Limb (tissue), 2 donors: ENCODE results near the gene MYO7A.

Experiments
- DNase-seq, 2 donors: peaks; one replicate each; pipeline ENCODE4 v3.0.0-alpha.2; 2016; ENCODE audit errors: extremely low spot score in 2 of 2

MYO7A gene

DNA sequence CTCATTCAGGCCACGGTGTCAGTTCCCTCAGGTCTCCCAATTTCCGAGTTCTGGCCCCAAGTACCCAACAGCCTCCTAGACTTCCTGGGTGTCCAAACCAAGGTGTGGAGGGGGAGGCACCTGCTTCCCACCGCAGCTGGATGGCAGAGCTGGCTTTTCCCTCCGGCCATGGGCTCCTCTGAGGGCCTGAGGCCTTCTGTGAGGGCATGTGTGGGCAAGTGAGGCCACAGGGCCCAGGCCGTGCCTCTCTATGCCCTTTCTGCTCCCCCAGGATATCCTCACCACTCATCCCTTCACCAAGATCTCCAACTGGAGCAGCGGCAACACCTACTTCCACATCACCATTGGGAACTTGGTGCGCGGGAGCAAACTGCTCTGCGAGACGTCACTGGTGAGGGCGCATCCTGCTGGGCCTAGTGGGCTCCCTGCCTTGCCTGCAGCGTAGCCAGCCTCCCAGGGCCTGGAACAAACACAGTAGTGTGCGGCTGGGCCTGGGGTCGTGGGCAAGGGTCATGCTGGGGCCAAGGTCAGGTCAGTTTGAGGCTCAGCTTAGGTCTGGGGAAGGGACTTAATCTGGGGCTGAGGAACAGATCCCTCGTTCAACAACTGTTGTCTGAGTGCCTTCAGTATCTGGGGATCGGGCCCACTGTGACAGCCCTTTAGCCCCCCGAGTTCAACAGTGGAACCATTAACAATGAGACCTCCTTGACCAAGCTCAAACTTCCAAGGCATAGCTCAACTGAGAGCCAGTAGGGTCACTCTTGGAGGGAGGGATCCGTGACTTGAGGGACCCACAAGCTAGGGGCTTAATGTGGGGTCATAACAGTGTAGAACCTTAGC lies 85.8 kb downstream of the MYO7A start:
- no peak for DNase-seq

DNA sequence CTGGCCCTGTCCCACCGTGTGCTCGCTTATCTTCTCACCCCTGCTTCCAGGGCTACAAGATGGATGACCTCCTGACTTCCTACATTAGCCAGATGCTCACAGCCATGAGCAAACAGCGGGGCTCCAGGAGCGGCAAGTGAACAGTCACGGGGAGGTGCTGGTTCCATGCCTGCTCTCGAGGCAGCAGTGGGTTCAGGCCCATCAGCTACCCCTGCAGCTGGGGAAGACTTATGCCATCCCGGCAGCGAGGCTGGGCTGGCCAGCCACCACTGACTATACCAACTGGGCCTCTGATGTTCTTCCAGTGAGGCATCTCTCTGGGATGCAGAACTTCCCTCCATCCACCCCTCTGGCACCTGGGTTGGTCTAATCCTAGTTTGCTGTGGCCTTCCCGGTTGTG lies 86.5 kb downstream of the MYO7A start:
- DNase-seq: no peak

DNA sequence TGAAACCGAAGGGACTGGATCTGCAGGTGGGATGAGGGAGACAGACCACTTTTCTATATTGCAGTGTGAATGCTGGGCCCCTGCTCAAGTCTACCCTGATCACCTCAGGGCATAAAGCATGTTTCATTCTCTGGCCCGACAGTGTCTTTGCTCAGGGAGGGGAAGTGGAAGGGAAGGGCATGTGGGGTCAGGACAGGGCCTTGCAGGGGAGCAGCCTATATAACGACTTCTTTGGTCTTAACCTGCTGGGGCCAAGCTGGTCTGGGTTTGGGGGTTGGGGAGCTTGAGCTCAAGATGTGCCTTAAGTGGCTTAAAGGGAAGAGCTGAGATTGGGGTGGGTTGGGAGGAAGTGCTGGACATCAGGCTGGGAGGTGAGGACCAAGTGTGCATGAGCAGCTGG lies 87.1 kb downstream of the MYO7A start:
- no peak for DNase-seq

DNA sequence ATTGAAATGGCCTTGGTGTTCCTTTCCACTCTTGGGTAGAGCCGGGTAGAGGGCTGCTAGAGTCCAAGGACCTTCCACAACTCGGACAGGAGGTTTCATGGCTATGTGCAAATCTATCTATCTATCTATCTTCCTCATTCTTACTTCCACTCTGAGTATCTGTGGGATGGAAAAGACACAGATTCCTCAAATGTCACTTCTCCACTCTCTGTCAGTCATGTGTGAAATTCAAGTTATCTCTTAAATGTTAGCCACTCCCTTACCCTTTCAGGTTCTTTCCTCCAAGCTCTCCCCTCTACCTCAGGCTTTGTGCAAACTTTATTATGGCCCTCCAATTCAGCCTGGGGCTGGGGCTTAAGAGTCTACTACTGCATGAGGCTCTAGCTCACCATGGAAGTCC lies 89.1 kb downstream of the MYO7A start:
- no peak for DNase-seq

DNA sequence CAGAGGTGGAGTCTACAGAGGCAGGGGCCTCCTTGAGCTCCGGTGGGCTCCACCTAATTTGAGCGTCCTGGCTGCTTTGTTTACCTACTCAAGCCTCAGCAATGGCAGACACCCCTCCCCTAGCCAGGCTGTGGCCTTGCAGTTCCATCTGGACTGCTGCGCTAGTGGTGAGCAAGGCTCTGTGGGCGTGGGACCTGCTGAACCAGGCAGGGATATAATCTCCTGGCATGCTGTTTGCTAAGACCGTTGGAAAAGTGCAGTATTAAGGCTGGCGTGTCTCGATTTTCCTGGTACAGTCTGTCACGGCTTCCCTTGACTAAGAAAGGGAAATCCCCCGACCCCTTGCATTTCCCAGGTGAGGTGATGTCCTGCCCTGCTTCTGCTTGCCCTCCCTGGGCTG lies 95.8 kb downstream of the MYO7A start:
- DNase-seq: no peak

DNA sequence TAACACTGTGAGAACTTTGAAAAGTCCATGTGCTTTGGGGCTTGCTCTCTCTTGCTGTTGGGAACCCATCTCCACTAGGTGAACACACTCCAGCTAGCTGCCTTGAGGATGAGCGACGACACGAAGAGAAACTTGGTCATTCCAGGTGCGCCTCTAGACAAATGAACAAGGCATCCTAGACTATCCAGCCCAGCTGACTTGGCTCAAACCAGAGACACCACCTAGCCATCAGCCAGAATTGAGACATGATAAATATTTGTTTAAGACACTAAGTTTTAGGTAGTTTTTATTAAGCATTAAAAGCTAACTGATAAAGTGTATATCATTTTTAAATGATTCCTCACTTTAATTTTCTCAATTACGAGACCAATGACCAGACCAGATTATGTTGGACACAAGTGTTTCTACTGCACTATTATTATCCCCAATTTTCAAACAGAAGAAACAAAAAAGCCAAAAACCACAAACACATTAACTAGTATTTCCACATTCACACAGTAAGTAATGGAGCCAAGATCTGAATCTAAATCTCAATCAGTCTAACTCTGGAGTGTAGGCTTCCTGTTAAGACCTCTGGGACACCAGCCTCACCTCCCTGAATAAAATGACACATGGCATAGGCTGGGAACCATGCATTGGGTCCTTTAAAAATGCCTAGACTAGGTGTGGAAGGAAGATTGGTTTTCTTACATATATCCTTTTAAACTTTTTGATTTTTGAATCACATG lies 103.0 kb downstream of the MYO7A start:
- DNase-seq: no peak

DNA sequence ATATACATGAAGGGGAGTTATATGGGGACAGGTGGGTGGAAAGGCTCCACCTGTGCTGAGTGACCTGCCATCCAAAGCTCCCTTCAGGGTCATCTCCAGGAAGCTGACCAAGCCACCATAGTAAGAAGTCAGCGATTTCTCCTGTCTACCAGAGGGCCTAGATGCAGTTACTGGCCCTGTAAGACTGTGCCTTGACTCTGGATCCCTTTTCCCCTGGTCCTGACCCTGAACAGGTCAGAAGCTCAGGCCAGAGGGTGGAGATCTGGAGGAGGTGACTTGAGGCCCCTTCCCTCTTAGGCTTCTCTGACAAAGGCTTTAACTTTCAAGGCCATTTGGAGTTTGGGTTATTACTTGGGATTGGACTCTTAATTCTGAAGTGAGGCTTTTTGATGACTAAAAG lies 103.8 kb downstream of the MYO7A start:
- no peak for DNase-seq

DNA sequence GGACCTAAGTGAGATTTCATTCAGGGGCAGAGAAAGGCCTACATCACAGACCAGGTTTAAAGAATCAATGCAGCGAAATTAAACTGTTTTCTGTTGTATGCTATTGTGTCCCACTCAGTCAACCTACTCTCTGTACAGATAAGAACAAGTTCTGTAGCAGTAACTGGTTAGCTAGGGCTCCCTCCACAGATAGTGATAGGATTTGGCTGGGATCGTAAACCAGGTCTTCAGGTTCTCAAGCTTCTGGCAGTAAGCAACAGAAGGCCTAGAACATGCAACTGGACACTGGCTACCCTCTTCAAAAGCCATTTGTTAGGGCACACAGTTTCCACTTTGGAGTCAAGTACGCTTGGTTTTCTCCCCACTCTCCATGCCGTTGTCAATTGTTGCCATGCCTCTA lies 104.2 kb downstream of the MYO7A start:
- no peak for DNase-seq

DNA sequence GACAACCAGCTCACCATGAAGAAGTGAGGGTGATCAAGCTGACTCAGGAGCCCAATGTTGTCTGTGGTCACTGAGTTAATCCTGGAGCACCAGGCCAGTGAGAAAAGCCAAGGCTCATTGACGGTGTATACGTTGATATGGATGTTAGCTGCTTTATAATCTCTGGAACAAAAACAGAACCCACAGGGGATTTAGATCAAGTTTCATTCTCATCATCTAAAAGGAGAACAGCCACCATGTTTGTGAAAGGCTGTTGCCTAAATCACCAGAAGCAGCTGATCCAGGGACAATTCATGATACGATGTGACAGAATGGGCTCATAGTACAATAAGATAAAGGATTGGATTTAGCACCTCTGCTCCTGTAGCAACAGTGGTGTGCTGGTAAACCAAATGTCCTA lies 105.0 kb downstream of the MYO7A start:
- no peak for DNase-seq

DNA sequence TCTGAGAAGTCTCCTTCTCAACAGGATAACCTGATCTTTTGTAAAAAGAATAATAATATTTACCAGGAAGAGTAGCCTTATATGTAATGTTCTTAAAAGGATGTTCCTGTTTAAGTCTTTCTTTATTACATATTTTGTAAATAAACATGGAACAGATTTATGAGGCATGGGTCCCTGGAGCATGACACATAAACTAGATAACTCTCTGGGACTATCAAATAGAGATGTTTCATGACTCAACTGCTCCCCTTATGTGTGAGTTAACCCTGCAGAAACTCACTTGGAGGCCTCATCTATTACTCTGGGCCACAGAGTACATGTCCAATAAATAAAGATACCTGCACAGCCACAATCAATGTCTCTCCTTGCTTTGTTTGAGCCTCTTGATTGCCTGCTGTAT lies 108.9 kb downstream of the MYO7A start:
- DNase-seq: no peak

DNA sequence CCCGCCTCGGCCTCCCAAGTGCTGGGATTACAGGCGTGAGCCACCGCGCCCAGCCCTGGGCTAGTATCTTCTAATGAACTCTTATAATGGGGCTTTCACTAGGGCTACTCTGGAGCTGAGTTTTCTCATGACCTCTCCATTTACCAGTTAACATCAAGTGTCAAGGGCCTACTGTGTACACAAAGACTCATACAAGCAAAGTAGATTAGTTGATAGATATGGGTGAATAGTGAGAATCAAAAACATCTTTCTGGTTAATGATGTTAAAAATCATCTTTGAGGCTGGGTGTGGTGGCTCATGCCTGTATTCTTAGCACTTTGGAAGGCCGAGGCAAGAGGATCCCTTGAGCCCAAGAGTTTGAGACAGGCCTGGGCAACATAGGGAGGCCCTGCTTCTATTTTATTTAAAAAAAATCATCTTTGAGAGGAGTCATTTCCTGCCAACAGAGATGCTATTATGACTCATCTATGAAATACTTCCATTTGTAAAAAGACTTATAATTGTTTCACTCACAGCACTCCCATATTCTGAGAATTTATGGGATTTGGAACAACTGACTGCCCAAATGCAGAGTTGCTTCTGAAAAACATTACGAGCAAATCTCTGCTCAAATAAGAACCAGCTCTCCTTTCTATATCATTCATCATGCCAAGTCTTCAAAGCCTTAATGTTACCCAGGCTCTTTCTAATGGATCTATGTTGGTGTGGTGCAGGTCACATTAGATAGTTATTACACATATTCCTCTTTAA lies 116.4 kb downstream of the MYO7A start:
- DNase-seq: peak in 1 of 2 donors; percentile 30

DNA sequence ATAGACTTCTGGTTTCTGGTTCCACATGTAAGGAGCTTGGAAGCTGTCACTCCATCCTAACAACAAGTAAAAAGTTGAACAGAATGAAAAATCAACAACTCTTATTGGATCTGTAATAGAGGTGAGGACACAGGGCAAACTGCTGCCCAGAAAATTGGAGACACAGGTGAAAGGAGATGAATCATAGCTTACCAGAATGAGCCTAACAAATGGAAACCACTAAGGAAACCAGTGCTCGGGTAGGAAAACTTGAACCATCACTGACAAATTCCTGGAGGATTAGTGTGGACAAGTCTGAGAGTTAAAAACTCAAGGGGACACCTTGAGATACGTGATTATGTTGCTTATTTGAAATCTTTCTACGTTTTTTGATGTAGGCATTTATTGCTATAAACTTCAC lies 121.4 kb downstream of the MYO7A start:
- no peak for DNase-seq

DNA sequence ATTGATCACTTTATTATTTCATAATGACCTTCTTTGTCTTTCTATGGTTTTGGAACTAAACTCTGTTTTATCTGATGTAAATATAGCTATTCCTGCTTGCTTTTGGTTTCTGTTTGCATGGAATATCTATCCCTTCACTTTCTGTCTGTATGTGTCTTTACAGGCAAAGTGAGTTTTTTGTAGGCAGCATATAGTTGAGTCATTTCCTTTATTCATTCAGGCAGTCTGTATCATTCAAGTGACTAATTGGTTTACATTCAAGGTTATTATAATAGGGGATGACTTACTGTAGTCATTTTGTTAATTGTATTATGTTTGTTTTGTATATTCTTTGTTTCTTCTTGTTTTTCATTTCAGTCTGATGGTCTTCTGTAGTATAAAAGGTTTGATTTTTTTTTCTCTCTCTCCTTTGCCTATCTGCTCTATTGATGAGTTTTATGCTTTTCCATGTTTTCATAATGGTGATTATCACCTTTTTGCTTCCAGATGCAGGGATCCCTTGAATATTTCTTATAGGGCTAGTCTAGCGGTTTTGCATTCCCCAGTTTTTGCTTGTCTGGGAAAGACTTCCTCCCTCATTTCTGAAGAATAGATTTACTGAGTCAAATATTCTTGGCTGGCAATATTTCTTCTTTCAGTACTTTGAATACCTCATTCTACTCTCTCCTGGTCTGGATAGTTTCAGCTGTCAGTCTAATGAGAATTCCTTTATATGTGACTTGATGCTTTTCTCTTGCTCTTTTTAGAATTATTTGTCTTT lies 123.0 kb downstream of the MYO7A start:
- no peak for DNase-seq

DNA sequence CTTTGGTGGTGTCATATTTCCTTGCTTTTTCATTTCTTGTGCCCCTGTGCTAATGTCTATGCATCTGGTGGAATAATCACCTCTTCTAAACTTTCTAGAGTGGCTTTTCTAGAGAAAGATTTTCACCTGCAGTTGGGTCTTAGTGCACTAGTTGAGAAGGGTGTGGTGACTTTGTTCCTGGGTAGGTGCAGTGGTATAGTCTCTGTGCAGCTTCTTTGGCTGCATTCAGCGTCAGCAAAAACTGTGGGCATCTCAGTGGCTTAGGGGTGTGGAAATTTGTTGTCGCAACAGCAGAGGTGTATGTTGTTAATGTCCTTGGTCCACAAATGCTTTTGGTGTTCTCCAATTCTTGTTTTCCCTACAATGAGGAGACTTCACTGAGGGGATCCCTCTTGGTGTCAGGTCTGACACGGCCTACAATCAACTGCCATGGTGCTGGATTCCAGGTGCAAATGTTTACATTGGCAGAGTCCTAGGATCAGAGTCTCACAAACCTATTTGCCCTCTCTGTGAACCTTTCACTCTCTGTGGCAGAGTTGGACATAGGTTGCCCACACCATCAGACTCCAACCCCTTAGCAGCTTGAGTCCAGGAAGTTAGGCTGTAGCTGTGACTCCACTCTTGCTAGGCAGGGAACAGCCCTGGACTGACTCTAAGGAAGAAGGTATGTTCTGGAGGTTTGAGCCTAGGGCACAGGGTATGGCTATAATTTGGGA lies 124.7 kb downstream of the MYO7A start:
- no peak for DNase-seq

DNA sequence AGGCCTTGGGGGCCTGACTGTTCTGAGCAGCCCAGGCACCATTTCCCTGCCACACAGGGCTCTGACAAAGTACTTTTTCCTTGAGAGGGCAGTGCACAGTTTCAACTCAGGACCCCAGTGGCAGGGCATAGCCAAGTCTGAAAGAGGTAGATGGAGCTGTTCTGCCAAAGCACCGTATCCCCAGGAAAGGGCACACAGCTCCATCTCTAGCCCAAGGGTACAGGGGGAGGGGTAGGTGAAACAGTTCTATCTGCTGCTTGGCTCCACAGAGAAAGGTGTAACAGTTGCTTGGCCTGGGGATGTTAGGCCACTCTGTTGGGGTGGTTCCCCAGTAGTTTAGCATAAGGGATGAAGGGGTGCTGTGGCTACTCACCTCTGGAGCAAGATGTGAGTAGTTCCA lies 125.6 kb downstream of the MYO7A start:
- DNase-seq: no peak

DNA sequence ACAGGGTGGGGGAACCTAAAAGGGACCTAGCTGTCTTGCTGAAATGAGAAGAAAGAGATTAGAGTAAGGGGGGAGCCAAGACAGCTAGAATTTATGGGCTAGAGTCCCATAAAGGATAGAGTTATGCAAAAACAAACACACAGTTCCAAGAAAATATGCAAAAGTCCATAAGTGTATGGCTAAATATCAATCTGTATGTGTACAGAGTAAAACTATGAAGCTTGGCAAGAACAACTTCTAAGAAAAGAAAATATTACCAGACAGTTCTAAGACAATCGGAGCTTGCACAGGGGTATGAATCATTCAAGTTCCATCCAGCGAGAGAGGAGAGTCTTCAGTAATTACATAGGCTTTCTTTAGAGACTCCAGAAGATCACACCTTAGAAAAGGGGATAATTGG lies 131.6 kb downstream of the MYO7A start:
- DNase-seq: no peak

DNA sequence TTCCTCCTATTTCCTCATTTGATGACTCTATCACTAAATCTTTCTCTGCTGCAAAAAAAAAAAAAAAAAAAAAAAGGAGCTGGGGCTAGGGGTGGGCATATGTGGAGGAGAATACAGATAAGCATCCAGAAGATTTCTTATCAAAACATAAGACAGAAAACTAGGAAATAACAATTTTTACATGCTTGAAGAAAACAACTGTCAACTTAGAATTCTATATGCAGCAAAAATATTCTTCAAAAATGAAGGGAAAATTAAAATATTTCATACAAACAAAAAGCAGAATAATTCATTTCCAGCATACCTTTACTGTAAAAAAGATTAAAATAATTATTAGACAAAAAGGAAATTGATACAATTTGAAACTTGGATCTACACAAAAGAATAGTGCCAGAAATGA lies 134.8 kb downstream of the MYO7A start:
- DNase-seq: no peak
